Mucosa of gallbladder (tissue), 1 donor: ENCODE results near the gene EVA1A. TPM values are rescaled to one million over a fixed set of nuclear protein-coding genes. Genes with fewer than 3 reads are reported as not detected.

ENCODE experiments used
- DNase-seq: peaks from one replicate; pipeline ENCODE4 v3.0.0-alpha.2; 2020; ENCODE audit warnings: low spot score
- total RNA-seq: library from RNA; stranded (reverse); gene quantifications from one replicate; pipeline ENCODE4 v1.2.1, GENCODE V29; 2021
- donor health status: DM: no; HTN: no; CAD: no.

Gene EVA1A
- 0.43 TPM for total RNA-seq

GRCh38 chr2:75560768-75561565 is at the start of gene EVA1A:
EVA1A (minus strand) TSS chr2:75560939; CDS start chr2:75518140, 42,799 bp downstream.
- DNase-seq = peak; percentile 8

DNA sequence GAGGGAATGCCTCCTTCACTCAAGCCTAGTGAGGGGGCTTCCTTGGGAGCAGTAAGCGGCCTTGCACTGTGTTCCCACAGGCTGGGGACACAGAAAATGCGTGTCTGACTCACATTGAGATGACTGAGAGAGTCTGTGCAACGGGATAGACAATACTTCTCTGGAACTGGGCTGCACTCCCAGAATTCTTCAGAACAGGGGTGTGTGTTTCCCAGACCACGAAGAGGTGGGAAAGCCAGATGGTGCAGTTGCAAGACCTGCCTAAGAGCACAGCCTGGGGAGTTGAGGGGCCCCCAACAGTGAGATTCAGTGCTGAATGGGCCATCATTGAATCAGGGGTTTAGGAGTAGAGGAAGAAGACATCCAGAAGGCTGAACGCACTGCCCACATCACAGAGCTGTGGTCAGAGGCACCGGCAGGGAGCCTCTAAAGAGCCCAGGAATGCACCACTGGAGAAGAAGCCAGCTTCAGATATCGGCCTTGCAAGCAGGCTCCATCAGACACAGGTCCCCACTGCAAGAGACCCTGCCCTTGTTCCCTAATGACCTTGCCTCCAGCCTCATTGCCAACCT is 49.3 kb upstream of the EVA1A start:
- no peak for DNase-seq

DNA sequence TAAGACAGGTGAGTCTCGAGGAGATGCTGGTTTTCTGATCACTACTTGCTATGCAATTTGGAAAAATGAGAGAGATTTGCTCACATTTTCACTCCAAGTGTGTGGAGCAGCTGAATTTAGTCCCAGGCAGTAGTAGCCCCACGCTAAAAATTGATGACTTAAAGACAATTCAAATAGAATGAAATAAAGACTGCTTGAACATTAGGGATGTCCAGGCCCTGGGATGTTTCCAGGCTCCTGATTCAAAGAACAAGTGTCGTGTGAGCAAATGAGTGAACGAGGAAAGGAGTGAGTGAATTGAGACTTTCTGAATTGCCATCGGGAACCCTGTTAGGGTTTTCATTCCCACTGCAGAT is 48.6 kb upstream of the EVA1A start:
- no peak for DNase-seq

DNA sequence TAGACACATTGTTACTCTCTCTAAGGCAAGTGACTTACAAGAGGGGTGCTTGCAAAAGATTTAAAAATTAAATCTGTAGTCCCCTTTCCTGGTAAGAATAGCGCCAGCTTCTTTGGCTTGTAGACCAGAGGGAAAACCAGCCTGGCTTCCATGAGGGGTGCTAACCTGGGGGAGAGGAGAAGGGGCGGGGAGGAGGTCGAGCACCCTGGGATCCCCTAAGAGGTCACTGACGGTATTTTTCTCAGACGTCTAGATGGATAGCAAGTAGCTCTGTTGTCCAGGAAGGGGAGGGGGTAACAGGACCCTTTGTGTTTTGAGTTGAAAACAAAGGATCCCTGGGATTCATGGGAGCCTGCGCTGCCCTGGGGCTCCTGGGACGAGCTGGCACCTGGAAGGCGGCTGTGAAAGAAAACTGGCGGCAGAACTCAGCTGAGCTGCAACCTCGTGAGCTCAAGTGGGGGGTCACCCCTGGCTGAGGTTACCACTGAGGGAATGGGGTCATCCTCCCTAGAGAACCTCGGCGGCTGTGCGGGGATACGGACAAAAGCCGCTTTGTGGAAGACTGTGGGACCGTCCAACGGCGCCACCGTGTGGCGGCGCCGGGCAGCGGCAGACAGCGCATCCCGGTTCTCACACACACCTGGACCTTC is 48.1 kb upstream of the EVA1A start:
- DNase-seq = peak; percentile 55

- no peak for DNase-seq
These were observed 47.4 kb upstream of the EVA1A start for GRCh38 chr2:75607988-75608683.

GRCh38 chr2:75607400-75607798 is 46.7 kb upstream of the EVA1A start:
- DNase-seq = no peak

- no peak for DNase-seq
These were observed 46.1 kb upstream of the EVA1A start for GRCh38 chr2:75606761-75607399.

DNA sequence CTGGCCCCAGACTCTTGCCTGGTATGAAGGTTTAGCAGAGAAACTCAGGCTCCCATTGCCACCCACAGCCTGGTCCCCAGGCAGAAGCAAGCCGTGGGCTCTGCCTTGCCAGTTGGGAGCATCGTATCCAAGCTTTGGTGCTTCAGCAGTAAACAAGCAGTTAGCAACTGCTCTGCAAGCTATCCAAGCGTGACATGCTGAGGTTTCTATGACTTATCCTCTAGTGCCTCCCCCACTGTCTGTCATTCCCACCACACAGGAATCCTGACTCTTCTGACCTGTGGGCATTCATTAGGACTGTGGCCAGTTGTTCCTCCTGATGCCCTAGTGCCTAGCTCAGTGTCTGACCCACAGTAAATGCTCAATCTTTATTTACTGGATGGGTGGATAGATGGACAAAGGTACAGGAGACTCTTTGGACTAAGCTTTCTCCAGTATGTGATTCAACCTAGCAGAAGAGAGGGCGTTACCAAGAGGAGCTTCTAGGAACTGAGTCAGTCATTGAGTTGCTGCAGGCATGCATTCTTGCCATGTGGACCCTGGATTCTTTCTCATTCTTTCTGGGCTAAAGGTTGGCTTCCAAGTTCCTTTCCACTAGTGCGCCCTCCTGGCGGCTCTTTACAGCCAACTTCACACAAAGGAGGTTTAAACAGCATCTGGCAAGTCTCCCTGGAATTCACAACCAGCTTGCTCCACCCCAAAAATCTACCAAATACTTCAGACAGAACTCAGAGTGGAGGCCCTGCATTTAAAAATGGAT is 45.2 kb upstream of the EVA1A start:
- no peak for DNase-seq

DNA sequence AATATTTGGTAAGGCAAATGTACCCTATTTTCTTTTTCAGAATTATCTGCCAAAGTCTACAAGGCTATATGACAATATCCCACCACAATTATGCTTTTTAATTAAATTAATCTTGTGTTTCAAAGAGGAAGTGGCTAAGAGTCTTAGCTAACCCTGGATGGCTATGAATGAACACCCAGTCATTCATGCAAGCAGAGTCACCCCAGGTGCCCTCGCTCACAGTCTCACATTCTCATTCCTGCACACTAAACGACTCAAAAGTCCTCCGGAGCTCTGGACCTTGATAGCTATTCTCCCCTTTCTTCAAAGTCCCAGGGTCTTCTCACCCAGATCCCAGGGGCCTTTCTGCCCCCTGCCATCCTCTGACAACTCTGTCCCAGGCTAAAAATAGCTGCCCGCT is 43.7 kb upstream of the EVA1A start:
- DNase-seq = no peak

GRCh38 chr2:75603477-75603876 is 42.7 kb upstream of the EVA1A start:
- DNase-seq = no peak

- peak; percentile 24 for DNase-seq
These were observed 42.1 kb upstream of the EVA1A start for GRCh38 chr2:75602724-75603342.

DNA sequence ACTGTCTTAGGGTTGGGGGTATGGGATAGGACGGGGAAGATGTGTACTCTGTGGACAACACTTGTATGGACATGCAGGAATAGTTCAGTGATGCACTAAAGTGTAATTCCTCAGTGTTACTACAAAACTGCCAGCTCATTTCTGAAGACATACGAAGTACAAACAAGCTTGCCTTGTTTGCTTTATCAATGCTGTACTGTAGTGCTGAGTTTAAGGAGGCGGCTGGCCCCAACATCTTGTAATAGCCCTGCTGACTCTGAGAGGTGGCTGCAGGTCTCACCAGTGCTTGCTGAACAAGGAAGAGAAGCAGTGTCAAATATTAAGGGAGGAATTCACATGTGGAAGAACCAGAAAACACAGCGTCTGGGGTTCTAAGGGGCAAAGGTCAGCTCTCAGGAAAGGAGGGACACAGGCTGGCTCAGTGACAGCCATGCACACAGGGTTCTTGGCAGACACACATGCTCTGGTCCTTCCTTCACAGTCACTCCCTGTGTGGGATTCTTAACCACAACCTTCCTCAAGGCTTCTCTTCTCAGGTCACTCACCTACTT is 39.8 kb upstream of the EVA1A start:
- DNase-seq = peak; percentile 25

- no peak for DNase-seq
These were observed 37.9 kb upstream of the EVA1A start for GRCh38 chr2:75598589-75599155.

DNA sequence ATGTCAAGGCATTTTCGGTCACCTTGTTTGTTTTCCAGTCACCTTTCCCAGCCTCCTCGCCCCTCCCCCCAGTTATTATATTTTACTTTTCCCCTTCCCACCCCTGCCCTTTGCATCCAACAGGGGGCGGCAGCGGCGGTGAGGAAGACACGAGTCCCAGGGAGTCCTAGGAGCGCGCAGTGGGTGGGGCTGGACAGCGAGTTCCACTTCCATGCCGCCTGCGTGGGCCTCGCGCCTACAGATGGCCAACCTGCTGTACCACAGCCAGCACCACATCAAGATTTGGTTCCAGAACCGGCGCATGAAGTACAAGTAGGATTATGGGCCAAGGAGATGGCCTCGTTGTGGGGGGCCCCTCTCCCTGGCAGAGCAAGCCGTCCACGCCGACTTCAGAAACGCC is 37.2 kb upstream of the EVA1A start:
- no peak for DNase-seq

DNA sequence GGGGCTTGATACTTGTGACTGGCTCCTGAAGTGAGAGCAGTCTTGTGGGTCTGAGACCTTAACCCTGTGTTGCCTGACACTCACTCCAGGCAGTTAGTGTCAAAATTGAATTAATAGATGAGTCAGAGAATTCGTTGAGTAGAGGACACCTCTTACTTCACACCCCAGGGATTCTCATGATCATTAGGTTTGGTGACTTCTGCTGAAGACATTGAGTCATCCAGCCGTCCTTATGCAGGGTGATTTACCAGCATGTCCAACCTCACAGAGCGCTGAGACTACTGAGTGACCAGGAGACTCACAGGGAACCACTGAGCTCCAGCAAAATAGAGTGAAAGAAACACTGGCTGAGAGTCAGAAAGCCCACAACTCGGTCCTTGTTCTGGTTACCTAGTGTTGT is 36.0 kb upstream of the EVA1A start:
- no peak for DNase-seq

DNA sequence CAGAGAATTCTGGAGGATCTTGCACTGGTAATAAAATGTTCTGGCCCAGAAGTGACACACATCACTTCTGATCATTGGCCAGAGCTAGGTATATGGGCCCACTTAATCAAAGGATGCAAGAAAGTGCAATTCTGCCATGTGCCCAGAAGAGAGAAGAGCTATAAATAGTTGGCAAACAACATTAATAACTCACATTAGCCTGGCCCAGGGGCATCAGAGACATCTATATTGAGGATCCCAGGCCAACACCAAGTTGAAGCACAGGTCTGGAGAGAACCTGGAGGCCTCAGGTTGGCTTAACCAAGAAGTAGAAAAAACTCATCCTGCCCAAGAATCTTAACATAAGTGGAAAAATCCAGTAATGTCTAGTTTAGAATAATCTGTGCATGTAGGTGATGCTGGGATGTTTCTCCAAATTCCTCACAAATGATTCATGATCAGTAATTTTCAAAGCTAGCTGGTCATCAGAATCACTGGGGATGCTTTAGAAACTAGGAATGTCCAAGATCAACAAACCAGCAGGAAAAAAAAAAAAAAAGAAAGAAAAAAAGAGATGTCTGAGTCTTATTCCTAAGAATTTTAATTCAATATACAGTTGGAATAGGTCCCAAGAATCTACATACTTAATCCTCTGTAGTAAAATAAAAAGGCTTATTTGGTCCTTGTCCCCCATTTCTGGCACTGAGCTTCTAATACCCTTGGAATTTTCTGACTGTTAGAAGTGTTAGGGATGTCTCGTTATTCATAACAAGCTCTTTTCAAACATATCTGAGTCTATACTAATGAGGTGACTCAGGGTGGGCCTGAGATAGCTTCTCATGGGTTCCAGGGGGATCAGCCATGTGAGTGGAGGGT is 35.0 kb upstream of the EVA1A start:
- DNase-seq = no peak

GRCh38 chr2:75594596-75594995 is 33.9 kb upstream of the EVA1A start:
- no peak for DNase-seq

- no peak for DNase-seq
These were observed 32.1 kb upstream of the EVA1A start for GRCh38 chr2:75592888-75593287.

GRCh38 chr2:75592030-75592429 is 31.3 kb upstream of the EVA1A start:
- DNase-seq = no peak
